Stomach (tissue), 9 donors: Measurements from ENCODE around the gene PIKFYVE. TPM values are rescaled to one million over a fixed set of nuclear protein-coding genes. Genes with fewer than 3 reads are reported as not detected.
"Not testable (repeated sequence)": the region's sequence is repeated elsewhere in the genome, so short reads cannot be mapped to it uniquely, and the experiment has no call there.

ENCODE experiments used
- DNase-seq, 2 donors: peaks; one replicate each; pipeline versions ENCODE4 v3.0.0 to v3.0.0-alpha.2; 2013 to 2019
- H3K27ac ChIP-seq, 5 donors: fragments of 200-600 bp in 4 of 5; sonication (generic) in 4 of 5; one replicate each; pipeline ENCODE4 v1.5.1; 2013 to 2019; ENCODE audit warnings: mild to moderate bottlenecking in 1 of 5, moderate library complexity in 1 of 5
- H3K27me3 ChIP-seq, 3 donors: fragments of 200-600 bp; sonication (generic); one replicate each; pipeline ENCODE4 v1.5.1; 2017 to 2019; ENCODE audit warnings: mixed run types in 1 of 3
- H3K36me3 ChIP-seq, 4 donors: fragments of 200-600 bp; sonication (generic); 1 replicate in 3 of 4; 2 replicates in 1 of 4; pipeline ENCODE4 v1.5.1; 2016 to 2019
- H3K4me1 ChIP-seq, 4 donors: fragments of 200-600 bp; sonication (generic); one replicate each; pipeline ENCODE4 v1.5.1; 2016 to 2019
- H3K4me3 ChIP-seq, 4 donors: fragments of 200-600 bp; sonication (generic) in 3 of 4; one replicate each; pipeline ENCODE4 v1.5.1; 2016 to 2019; ENCODE audit warnings: mild to moderate bottlenecking in 1 of 4
- H3K9me3 ChIP-seq, 4 donors: fragments of 200-600 bp; sonication (generic); one replicate each; pipeline ENCODE4 v1.5.1; 2016 to 2019
- EP300 ChIP-seq: sonication (generic); formaldehyde crosslinking; IDR thresholded peaks from one replicate; pipeline ENCODE4 v1.6.1; 2017; ENCODE audit warnings: antibody characterized with exemption
- POLR2A ChIP-seq, 4 donors: fragments of 450-650 bp; IDR thresholded peaks; one replicate each; pipeline ENCODE4 v1.6.1; 2016; ENCODE audit warnings: antibody characterized with exemption in 4 of 4, control low read depth in 2 of 4, mild to moderate bottlenecking in 1 of 4, moderate library complexity in 1 of 4
- POLR2AphosphoS5 ChIP-seq, 3 donors: sonication (generic); formaldehyde crosslinking; IDR thresholded peaks; one replicate each; pipeline ENCODE4 v1.6.1; 2016; ENCODE audit warnings: antibody characterized with exemption in 3 of 3
- WGBS, 5 donors: extraction: QIAGEN DNeasy Blood & Tissue Kit in 3 of 5; methylation state at CpG; one replicate each; pipeline versions ENCODE4 v1.1.5 to v1.1.7; 2013 to 2018; 5-methylcytosine and 5-hydroxymethylcytosine counted together
- intact Hi-C: fragments of 100-400 bp; cut with DNase I; formaldehyde crosslinking; loops from one replicate; pipeline ENCODE4 v1.15.1; 2023; ENCODE audit warnings: low total_unique reads
- polyA plus RNA-seq, 3 donors: library from polyadenylated mRNA; stranded (reverse); fragments of 200-250 nt; gene quantifications; one replicate each; pipeline ENCODE4 v1.2.3, GENCODE V29; 2013
- total RNA-seq, 5 donors: library from RNA; depleted of rRNA; stranded (reverse); fragments of >200 nt; gene quantifications; one replicate each; pipeline versions ENCODE4 v1.1.0 to v1.2.3, GENCODE V29; 2014 to 2016
- TF ChIP-seq, protein P1 (sequence below), 7 experiments: fragments of 450-650 bp in 4 of 7; fragments of 200-600 bp in 3 of 7; sonication (generic) in 3 of 7; IDR thresholded peaks; one replicate each; pipeline ENCODE4 v1.5.1; 2016 to 2019; ENCODE audit warnings: antibody characterized with exemption in 7 of 7, control low read depth in 2 of 7, mild to moderate bottlenecking in 1 of 7
- donor health status: healthy with polysubstance abuse.
- donor health status: Bipolar disorder and iron deficiency.
- donor health status: healthy.

PIKFYVE gene
- total and polyA plus RNA-seq, 8 donors: 3.0 to 42.8 (median 20.3) TPM

GRCh38 chr2:208255557-208256106 is 10.4 kb upstream of the PIKFYVE start:
- 41 to 68% (median 42%) methylated on average over 8 to 13 of the region's 13 CpGs for WGBS, 5 donors
- H3K27ac ChIP-seq: peak overlapping the region; percentile 79 to 89 (median 88)

DNA sequence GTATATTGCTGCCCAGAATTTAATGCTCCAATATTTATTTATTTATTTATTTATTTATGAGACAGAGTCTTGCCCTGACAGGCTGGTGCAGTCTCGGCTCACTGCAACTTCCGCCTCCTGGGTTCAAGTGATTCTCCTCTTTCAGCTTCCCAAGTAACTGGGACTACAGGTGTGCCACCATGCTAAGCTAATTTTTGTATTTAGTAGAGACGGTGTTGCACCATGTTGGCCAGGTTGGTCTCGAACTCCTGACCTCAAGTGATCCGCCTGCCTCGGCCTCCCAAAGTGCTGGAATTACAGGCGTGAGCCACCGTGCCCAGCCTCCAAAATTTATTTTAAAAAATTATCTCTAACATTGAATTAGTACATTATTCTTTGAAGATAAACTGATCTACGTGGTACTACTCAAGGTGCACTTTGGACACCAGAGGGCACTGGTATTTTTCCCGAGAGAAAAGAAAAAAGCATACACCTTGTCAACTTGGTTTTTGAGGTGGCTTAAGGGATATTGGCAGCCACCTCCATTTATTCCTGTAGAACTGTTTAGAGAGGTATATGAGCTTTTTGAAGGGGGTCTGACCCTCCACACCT is 9.8 kb upstream of the PIKFYVE start:
- H3K27me3 ChIP-seq: no peaks in the 10 kb centered on the region
- peak overlapping the region; percentile 8 to 89 (median 70) for H3K27ac ChIP-seq
- peaks cover 0 to 15% (median 11%) of the 10 kb centered on the region in 4 donors for H3K36me3 ChIP-seq
- peak in 1 of 2 donors; percentile 28 for DNase-seq
- no peaks in the 10 kb centered on the region for H3K9me3 ChIP-seq
- H3K4me3 ChIP-seq: no peak overlapping the region
- WGBS, 5 donors: 49 to 62% (median 56%) methylated on average over 10 of the region's 10 CpGs
- no peak for TF ChIP-seq POLR2A (IDR thresholded peaks at IDR 0.05)
- TF ChIP-seq, protein P1, sequence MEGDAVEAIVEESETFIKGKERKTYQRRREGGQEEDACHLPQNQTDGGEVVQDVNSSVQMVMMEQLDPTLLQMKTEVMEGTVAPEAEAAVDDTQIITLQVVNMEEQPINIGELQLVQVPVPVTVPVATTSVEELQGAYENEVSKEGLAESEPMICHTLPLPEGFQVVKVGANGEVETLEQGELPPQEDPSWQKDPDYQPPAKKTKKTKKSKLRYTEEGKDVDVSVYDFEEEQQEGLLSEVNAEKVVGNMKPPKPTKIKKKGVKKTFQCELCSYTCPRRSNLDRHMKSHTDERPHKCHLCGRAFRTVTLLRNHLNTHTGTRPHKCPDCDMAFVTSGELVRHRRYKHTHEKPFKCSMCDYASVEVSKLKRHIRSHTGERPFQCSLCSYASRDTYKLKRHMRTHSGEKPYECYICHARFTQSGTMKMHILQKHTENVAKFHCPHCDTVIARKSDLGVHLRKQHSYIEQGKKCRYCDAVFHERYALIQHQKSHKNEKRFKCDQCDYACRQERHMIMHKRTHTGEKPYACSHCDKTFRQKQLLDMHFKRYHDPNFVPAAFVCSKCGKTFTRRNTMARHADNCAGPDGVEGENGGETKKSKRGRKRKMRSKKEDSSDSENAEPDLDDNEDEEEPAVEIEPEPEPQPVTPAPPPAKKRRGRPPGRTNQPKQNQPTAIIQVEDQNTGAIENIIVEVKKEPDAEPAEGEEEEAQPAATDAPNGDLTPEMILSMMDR (IDR thresholded peaks at IDR 0.05): peak in 2 of 7 experiments; percentile 8 to 18
- intact Hi-C loops: no loop called here
- peaks cover 15 to 58% (median 41%) of the 10 kb centered on the region in 4 donors for H3K4me1 ChIP-seq

More at GRCh38 chr2:208255557-208256106, 10.4 kb upstream of the PIKFYVE start:
- no peaks in the 10 kb centered on the region for H3K27me3 ChIP-seq
- H3K4me1 ChIP-seq: peaks cover 15 to 65% (median 42%) of the 10 kb centered on the region in 4 donors
- intact Hi-C loops: no loop called here
- H3K9me3 ChIP-seq: no peaks in the 10 kb centered on the region
- no peak for DNase-seq
- H3K4me3 ChIP-seq: peak overlapping the region; percentile 76 to 94 (median 90)
- TF ChIP-seq, protein P1 (IDR thresholded peaks at IDR 0.05): no peak
- no peak for TF ChIP-seq EP300
- no peak for TF ChIP-seq POLR2AphosphoS5 (IDR thresholded peaks at IDR 0.05)
- TF ChIP-seq POLR2A (IDR thresholded peaks at IDR 0.05): no peak
- H3K36me3 ChIP-seq: peaks cover 0 to 21% (median 17%) of the 10 kb centered on the region in 4 donors

- H3K9me3 ChIP-seq, intact Hi-C loops, H3K4me3 ChIP-seq, H3K27me3 ChIP-seq, H3K36me3 ChIP-seq, DNase-seq: not testable (repeated sequence)
- 33 to 55% (median 47%) methylated on average over 12 of the region's 12 CpGs for WGBS, 5 donors
- Histone ChIP-seq H3K27ac (peak overlapping the region; percentile 8 to 73 (median 46)), H3K4me1 (peaks cover 15 to 50% (median 34%) of the 10 kb centered on the region in 4 donors)
Observed at GRCh38 chr2:208256849-208257813, 8.9 kb upstream of the PIKFYVE start.

DNA sequence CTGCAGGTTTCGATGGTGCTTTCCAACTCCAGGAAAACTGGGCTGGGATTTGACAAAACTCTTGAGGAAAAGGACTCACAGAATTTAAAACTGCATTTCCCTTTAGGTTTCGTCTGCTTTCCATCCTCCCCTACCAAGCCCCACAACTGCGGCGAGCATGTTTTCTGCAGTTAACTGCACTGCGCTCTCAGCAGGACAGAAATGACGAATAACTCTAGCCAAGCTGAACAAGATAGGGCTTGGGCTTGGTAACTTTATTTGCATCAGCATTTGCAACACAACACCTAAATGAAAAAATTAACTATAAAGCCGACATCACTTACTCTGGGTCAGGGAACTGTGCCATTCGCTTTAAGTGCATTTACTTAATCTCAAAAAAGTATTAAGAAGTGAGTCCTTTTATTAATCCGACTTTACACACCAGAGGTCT is 669 bp upstream of the PIKFYVE start:
- 3 to 6% (median 4%) methylated on average over 9 of the region's 9 CpGs for WGBS, 5 donors
- TF ChIP-seq, protein P1 (IDR thresholded peaks at IDR 0.05): no peak
- H3K9me3 ChIP-seq: no peaks in the 10 kb centered on the region
- H3K27ac ChIP-seq: peak overlapping the region; percentile 89 to 98 (median 95)
- DNase-seq: peak in 1 of 2 donors; percentile 76
- peak overlapping the region; percentile 72 to 96 (median 90) for H3K4me3 ChIP-seq
- H3K27me3 ChIP-seq: no peaks in the 10 kb centered on the region
- peaks cover 0 to 5% (median 0%) of the 10 kb centered on the region in 4 donors for H3K36me3 ChIP-seq
- H3K4me1 ChIP-seq: peaks cover 6 to 43% (median 35%) of the 10 kb centered on the region in 4 donors
- intact Hi-C loops: no loop called here
